Measurements from ENCODE around the gene FN3K.

The FN3K gene

DNA sequence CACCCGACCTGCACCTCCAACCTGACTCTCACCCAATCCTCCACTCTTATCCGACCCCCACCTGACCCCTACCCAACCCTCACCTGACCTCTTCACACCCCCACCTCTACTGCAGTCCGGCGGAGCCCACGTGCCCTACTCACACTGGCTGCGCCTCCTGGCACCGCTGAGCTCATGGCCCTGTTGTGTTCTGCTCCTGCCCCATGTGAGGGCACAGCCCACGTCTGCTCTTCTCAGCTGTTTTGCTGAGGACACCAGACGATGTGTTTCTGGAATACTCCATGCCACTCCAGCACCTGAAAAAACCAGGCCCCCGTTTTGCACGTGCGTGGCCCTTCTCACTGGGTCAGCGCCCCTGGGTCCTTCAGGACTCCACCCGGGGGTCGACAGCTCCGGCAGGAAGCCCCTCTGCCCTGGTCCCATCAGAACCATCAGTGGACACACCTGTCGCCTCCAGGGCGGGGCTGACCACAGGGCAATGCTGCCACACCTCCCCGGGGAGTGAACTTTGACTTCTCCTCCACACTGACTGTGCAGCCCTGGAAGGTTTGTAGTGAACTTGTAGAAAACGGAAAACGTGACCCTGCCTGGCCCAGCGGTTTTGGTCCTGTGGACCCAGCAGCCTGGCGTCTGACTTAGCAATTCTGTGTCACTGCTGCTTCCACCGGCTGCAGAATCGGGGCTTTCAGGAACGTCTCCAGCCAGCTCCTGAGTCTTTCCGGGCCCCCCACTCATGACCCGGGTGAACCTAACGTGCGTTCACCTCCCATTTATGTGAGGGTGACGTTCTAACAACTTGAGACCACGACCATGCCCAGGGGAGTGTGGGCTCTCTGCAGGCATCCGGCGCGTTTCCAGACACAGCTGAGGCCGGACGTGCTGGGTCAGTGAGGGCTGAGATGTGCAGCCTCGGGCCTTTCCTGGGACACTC is 31.2 kb upstream of the FN3K start:
- no peak for DNase-seq (ENCODE audit: low read depth)

DNA sequence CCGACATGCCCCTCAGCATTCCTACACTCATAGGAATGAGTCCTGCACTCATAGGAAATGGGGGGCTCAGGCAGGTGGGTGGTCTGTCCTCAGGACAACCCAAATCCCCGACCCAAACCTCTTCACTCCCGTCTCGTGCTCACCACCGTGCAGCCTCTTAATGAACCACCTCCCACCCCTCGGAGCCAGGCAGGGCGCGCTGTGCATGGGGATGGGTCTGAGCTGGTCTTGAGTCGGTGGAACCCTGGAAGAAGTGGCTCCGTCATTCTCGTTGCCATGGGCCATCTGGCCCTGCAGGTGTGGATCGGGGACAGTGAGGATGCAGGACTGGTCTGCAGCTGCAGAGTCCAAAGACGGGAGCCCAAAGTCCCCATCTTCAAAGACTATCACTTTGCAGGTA is 30.5 kb upstream of the FN3K start:
- no peak for DNase-seq (ENCODE audit: low read depth)

DNA sequence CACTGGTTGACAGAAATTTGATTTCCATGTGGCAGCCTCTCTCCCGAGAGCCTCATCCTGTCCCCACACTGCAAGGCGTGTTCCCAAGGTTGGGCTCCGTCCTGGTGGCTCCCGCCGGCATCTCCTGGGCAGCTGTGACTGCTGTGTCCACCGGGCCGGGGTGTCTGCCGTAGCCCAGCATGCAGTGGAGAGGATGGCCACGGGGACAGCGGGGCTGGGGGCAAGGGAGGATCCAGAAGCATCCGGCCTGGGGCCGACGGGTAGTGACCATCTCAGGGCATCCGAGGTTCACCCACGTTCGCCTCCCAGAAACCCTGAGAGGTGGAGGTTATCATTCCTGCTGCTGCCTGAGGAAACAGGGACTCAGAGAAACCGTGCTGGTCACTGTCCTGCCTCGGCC is 29.7 kb upstream of the FN3K start:
- no peak for DNase-seq (ENCODE audit: low read depth)

DNA sequence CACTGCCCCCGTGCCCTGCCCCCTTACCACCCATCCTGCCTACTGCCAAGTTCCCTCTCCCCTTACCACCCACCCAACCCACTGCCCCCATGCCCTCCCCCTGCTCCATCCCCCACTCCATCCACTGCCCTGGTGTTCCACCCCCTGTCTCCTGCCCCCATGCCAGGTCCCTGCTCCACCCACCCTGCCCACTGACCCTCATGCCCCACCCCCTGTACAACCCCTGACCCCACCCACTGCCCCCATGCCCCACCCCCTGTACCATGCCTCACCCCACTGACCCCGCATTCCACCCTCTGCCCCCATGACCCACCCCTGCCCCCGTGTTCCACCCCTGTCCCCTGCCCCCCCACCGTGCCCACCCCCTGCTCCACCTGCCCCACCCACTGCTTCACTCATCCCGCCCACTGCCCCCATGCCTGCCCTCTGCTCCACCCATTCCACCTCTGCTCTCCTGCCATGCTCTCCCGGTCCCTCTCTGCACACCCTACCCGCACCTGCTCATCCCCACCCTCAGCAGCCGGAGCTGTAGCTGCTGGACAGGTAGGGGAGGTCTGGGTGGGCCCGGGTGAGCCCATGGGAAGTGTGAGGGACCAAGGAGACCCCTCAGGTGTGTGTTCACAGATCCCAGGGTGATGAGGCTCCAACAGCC is 26.3 kb upstream of the FN3K start:
- DNase-seq (ENCODE audit: low read depth): no peak

DNA sequence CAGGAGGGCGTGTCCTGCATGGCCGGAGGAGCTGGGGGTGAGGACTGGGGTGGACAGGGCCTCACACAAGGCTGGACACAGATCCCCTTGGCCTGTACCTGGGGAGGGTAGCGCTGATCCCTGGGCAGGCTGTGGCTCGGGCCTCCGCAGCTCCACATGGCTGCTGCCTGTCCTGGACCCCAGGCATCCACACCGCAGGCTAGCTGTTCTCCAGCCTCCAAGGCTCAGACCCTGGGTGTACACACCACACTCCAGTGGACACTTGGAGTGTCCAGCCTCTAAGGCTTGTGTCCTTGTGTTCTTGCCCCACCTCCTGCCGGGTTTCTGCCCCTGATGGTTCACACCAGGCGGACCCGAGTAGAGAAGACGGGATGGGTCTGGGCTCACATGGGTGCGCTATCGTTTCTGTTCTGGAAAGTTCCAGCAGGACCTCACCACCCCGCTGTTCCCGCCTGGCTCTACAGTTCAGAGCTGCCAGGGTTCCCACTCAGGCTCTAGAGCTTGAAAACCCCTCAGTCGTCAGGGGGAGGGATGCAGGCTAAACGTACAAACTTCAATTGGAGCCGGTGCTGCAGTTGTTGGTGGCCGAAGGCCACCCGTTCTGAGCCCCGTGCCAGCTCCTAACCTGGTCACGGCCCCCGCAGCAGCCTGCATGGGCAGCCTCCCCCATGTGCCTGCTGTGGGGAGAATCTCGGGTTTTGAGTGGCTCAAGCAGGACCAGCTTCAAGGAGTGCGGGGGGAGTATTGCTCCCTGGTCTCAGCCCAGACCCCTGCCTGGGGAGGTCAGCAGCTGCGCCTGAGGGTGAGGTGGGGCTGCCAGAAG is 25.5 kb upstream of the FN3K start:
- no peak for DNase-seq (ENCODE audit: low read depth)

DNA sequence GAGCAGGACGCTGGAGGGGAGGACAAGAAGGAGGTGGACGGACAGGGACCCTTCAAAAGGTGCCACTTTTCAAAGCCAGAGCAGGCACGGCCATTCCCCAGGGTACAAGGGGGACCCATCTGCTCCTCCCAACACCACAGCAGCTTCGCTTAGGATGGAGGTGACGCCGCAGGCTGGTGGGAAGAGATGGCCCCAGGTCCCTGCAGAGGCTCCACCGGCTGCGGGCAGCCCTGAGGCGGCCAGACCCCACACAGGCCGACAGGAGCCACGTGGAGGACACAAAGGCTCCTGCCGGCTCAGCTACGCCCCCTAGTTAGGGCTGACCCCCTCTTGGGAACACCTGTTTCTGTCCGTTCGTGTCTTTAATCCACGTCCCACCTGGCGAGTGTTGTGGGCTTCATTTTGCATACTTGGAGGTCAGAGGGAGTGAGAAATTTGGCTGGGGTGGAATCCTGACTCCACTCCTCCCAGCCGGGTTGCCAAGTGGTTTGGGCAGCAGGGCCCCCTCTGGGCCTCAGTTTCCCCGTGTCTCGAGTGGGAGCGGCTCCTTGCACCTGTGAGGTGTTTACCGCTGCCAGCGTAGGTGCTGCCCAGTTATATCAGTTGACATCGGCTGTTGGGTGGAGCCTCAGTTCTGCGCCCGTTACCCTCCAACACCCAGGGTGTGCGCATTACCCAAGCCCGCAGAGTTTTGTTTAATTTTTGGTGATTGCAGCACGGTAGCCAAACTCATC is 24.7 kb upstream of the FN3K start:
- DNase-seq (ENCODE audit: low read depth): no peak

DNA sequence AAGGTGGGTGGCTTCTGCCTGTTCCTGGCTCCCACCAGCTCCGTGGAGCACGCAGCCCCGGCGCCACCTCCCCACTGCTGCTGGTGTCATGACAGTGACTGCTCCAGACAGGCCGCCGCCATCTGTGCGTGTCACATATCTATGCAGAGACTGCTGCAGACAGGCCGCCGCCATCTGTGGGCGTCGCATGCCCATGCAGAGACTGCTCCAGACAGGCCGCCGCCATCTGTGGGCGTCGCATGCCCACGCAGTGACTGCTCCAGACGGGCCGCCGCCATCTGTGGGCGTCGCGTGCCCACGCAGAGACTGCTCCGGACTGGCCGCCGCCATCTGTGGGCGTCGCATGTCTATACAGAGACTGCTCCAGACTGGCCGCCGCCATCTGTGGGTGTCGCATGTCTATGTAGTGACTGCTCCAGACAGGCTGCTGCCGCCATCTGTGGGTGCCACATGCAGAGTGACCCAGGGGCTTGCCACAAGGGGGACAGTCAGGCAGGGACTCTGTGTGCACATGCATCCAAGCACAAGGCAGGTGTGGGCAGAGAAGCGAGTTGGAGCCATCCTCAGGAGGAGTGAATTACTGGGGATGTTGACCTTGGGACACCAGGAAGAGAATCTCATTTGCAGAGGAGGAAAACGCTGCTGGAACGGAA is 22.2 kb upstream of the FN3K start:
- DNase-seq (ENCODE audit: low read depth): no peak

DNA sequence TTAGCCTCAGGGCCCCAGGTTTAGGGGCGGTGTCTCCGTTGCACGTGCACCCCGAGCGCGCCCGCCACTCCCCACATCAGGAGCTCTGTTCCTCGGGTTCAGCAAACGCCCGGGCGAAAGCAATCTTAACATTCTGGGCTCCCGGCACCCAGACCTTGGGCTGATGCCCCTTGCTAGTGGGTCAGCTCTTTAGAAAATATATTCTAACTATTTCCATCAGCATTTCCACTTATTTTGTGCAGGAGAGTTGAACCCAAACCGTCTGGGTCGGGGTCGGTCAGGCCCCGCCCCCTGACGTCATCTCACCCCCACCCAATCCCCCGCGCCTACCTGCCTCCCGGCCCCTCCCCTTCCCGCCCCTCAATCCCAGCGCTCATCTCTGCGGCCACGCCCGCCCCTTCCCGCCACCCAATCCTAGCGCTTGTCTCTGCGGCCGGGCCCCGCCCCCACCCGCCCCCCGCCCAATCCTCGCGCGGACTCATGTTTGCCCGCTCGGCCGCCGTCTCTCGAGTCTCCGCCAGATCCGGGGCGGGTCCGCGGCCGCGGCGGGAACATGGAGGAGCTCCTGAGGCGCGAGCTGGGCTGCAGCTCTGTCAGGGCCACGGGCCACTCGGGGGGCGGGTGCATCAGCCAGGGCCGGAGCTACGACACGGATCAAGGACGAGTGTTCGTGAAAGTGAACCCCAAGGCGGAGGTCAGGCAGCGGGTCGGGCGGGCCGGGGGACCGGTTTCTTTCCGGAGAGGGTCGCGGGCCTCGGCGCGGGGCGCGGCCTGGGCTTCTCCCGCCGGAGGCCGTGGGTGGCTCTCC is 19.0 kb upstream of the FN3K start, which contains the start of gene FN3KRP:
Gene FN3KRP, plus strand, starts transcription at position 504 of the 808 bp plus-strand sequence. Its CDS starts 50 bp downstream, at position 554.
- DNase-seq (ENCODE audit: low read depth): peak; percentile 84

DNA sequence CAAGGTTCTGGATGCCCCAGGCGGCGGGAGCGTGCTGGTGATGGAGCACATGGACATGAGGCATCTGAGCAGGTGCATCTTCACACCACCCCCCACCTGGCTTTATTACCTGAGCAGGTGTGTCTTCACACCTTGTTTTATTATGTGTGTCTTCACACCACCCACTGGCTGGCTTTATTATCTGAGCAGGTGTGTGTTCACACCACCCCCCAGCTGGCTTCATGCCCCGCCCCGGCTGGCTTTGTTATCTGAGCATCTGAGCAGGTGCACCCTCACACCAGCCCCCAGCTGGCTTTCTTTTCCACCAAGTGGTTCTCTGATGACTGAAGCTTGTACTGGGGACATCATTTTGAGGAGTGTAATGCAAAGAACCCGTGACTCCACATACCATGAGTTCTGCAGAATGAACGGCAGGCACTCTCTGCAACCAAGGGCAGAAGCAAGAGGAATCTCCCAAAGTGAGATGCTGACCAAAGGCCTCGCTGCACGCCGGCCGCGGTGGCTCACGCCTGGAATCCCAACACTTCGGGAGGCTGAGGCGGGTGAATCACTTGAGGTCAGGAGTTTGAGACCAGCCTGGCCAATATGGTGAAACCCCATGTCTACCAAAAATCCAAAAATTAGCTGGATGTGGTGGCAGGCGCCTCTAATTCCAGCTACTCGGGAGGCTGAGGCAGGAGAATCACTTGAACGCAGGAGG is 16.3 kb upstream of the FN3K start:
- no peak for DNase-seq (ENCODE audit: low read depth)

DNA sequence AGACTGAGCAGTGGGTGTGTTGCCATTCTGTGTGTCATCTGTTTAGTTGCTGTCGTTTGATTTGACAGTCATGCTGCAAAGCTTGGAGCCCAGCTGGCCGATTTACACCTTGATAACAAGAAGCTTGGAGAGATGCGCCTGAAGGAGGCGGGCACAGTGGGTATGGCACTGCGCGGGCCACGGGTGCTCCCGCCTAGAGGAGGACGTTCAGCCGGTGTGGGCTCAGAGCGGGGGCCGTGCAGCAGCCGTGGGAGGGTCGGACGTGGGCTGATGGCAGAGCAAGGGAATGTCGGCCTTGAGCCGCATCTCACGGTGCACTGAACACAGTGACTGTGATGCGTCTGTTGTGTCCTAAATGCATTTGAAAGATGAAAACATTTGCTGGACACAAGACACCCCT is 15.2 kb upstream of the FN3K start:
- no peak for DNase-seq (ENCODE audit: low read depth)

DNA sequence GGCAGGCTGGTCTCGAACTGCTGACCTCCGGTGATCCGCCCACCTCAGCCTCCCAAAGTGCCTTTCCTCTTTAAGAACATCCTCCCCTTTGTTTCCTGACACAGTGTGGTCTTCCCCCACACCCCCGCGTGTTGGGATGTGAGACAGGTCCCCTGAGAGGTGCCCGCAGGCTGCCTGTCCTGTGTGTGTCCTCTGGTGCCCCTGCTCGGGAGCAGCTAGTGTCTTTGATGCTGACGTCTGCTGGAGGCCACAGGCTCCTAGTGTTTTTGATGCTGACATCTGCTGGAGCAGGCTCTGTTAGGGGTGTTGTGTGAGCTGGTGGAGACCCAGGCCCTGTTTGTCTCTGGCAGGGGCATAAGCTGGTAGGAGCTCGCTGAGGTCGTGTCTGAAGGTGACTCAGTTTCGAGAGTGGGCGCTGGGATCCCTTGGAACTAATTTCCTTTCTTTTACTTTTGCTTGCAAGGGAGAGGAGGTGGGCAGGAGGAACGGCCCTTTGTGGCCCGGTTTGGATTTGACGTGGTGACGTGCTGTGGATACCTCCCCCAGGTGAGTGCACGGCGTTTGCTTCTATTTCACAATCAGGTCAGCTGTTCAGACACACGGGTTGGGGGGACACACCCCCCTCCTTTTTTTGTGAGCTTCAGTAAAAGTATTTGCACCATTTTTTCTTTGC is 12.9 kb upstream of the FN3K start:
- no peak for DNase-seq (ENCODE audit: low read depth)

DNA sequence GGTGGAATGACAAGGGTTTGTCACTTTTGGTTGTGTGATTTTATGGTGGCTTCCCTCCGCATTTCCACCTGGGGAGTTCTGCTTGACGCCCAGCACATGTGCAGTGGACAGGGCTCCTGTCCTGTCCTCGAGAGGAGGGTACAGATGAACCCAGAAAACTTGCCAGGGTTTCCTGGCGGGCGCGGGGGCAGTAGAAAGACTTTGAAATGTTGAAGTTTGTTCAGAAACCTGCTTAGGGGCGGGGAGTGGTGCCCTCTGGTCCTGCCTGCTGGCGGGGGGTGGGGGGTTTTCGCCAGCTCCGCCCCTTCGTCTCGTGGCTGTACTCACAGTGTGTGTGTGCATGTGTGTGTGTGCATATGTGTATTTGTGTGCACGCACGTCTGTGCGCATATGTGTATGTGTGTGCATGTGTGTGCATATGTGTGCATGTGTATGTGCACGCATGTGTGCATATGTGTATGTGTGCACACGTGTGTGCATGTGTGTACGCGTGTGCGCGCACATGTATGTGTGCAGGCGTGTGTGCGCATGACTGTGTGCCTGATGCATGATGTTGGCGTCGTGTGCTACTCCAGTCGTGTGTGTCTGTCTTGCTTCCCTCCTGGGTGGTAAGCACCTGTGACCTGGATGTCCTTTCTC is 12.1 kb upstream of the FN3K start:
- DNase-seq (ENCODE audit: low read depth): no peak

DNA sequence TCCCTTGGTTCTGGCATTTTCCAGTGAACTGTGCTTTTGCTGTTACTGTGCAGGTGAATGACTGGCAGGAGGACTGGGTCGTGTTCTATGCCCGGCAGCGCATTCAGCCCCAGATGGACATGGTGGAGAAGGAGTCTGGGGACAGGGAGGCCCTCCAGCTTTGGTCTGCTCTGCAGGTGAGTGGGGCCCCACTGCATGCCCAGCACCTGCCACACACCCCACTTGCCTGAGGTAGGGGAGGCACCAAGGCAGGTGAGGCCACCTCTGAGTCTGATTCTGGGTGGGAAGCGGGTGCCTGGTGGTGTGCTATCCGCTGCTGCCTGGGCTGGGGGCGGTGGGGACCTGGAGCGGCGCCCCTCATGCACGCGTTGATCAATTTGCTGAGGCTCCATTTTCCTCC is 9.0 kb upstream of the FN3K start:
- DNase-seq (ENCODE audit: low read depth): no peak

DNA sequence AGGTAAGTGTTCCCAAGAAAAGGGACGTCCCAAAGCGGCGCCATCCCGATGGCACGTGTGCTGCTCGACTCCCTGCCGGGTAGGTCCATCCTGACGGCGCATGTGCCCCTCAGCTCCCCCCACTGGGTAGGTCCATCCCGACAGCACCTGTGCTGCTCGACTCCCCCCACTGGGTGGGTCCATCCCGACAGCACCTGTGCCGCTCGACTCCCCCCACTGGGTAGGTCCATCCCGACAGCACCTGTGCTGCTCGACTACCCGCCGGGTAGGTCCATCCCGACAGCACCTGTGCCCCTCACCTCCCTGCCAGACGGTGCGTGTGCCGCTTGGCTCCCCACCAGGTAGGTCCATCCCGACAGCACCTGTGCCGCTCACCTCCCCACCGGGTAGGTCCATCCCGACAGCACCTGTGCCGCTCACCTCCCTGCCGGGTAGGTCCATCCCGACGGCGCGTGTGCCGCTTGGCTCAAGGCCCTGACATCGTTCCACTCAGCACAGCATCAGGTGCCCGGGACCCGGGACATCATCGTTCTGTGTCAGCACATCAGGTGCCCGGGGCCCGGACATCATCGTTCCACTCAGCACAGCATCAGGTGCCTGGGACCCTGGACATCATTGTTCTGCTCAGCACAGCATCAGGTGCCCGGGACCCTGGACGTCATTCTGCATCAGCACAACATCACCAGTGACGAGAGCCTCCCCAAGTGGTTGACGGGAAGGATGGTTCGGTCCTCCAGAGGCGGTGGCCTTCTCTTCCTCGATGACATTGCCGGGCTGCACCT is 5.7 kb upstream of the FN3K start:
- DNase-seq (ENCODE audit: low read depth): no peak

DNA sequence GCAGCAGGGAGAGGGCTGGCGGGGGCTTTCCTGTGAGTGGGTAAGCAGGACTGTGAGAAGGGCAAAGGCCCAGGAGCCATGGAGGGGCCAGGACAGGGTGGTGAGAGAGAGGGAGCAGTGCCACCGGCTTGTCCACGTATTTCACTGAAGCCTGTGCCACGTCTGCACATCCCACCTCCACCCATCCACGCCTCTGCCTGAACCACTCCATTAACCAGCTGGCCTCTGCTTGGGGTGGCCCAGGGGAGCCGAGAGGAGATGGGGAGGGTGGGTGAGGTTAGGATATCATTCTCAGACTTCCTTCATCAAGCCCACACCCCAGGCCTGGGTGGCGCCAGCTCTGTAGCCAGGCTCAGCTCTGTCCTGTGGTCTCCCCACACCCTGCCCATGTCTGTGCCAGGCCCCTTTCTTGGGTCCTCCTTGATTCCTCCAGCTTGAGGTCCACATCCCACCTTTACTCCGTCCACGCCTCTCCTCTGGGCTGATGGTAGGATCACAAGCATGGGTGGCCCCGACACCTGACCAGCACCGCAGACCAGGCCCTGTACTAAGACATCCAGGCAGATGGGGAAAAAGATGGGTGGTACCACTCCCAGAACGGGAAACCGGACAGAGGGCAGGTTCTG is 3.2 kb upstream of the FN3K start:
- DNase-seq (ENCODE audit: low read depth): no peak

DNA sequence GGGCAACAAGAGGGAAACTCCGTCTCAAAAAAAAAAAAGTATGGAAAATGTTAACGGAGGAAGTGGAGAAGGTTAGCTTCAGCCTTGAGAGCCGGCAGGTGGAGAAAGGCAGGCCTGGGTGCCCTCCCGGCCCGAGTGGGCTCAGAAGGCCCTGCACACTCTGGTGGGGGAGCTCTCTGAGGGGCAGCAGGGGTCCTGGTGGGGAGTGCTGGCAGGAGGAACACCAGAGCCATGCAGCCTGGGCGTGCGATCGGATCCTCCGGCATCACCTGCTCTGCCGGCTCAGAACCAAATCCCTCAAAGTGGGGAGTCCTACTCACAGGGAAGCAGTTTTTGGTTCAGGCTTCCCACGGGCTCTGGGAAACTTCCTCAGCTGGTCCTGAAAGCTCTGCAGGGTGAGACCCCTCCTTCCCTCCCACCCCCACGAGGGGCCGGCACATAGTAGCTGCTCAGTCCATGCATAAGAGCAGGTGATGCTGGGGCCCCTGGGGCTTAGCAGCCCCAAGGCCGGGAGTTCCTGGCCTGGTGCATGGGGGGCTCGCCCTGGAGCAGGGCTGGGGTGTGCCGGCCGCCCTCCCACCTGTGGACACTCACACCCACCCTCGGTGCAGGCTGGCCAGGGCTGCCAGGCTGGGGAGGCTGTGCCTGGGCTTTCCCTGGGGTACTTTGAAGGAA is 1.2 kb downstream of the FN3K start:
- no peak for DNase-seq (ENCODE audit: low read depth)

All from stimulated activated CD8-positive, alpha-beta memory T cell treated with anti-CD3 and anti-CD28 coated beads, Interleukin-15, amount 100 ng/mL, for 1 hour (primary cell).